Epithelial cell of umbilical artery (primary cell): ENCODE measurements around the gene AIDA. TPM values are rescaled to one million over a fixed set of nuclear protein-coding genes. Genes with fewer than 3 reads are reported as not detected.

Experiments
- total RNA-seq: library from RNA; depleted of rRNA; stranded (reverse); fragments of >200 nt; gene quantifications from 2 replicates; pipeline ENCODE4 v1.2.3, GENCODE V29; 2014

AIDA gene, protein sequence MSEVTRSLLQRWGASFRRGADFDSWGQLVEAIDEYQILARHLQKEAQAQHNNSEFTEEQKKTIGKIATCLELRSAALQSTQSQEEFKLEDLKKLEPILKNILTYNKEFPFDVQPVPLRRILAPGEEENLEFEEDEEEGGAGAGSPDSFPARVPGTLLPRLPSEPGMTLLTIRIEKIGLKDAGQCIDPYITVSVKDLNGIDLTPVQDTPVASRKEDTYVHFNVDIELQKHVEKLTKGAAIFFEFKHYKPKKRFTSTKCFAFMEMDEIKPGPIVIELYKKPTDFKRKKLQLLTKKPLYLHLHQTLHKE
- total RNA-seq: 40.3 and 48.0 TPM in 2 replicates

DNA sequence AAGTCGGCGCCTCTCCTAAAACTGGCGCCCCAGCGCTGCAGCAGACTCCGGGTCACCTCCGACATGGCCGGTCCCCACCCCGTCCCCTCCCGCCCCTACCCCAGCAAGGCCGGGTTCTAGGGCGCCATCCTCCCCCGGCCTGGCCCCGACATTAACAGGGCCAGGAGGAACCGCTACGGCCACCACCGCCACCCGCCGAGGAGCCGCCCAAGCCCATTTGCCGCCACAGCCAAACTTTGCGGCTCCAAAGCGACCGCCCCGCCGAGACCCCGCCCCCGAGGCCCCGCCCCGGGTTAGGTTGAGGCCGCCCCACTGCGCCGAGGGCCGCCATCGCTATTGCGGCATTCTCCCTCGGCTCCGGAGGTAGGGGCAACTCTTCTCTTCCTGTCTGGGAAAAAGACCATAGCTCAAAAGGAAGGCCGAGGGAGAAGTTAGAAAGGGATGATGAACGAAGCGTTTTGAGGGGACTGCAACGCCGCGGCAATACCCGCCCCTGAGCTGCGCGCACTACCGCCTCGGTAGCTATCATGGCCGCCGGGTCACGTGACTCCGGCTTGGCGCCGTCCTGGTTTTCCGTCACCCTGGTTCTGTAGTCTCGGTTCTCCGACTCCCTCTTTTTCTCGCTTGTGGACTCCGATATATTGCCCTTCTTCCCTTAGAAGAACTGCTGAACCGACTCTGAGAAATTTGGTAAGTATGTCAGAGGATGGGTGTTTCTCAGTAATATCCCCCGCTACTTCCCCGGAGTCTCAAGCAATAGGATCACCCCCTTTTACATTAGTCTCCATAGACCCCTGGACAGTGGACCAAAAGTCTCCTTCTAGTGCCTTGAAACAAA is at the start of gene AIDA, which contains the start of gene BROX:
TSS of gene AIDA (minus strand) at position 239 of the 838 bp plus-strand sequence. CDS start at position 65, 174 bp downstream.
TSS of gene BROX (plus strand) at position 312 of the 838 bp plus-strand sequence. CDS start 3,136 bp downstream, outside the sequence.

GRCh38 chr1:222736972-222737371 is 24.7 kb upstream of the AIDA start, which contains the start of gene FAM177B:
Gene FAM177B, plus strand, starts transcription at chr1:222737202. Its CDS starts 9,344 bp downstream, at chr1:222746546.

Other genes with a start within 250 kb of the AIDA start
- not detected in 2 replicates for gene HHIPL2, start 164.4 kb downstream of the AIDA start, total RNA-seq
- 7.1 and 15.5 TPM in 2 replicates for gene TAF1A, start 122.6 kb downstream of the AIDA start, total RNA-seq
- 29.6 and 38.8 TPM in 2 replicates for gene MIA3, start 94.4 kb downstream of the AIDA start, total RNA-seq
- gene BROX, start 73 bp upstream of the AIDA start, total RNA-seq: 29.2 and 53.3 TPM in 2 replicates
- gene FAM177B, start 24.7 kb upstream of the AIDA start, total RNA-seq: not detected in 2 replicates
- 0.97 and 1.4 TPM in 2 replicates for gene DISP1, start 102.5 kb upstream of the AIDA start, total RNA-seq